Mucosa of descending colon (tissue), 3 donors: ENCODE measurements around the gene ACTMAP. TPM values are rescaled to one million over a fixed set of nuclear protein-coding genes. Genes with fewer than 3 reads are reported as not detected.

ENCODE experiments used
- ATAC-seq: fragments of 200-7000 bp; cut with Tn5 transposase; one replicate; pipeline ENCODE4 v1.9.1; 2020; ENCODE audit warnings: mild to moderate bottlenecking, moderate library complexity
- DNase-seq, 3 donors: peaks; one replicate each; pipeline ENCODE4 v3.0.0-alpha.2; 2020
- H3K36me3 ChIP-seq: fragments of 200-600 bp; one replicate; pipeline ENCODE4 v1.8.0; 2021; ENCODE audit warnings: low read depth, mild to moderate bottlenecking
- H3K4me1 ChIP-seq: fragments of 200-600 bp; one replicate; pipeline ENCODE4 v1.8.0; 2021; ENCODE audit warnings: low read depth, mild to moderate bottlenecking
- H3K4me3 ChIP-seq: fragments of 200-600 bp; one replicate; pipeline ENCODE4 v1.8.0; 2021; ENCODE audit warnings: mild to moderate bottlenecking
- H3K9me3 ChIP-seq: fragments of 200-600 bp; one replicate; pipeline ENCODE4 v1.8.0; 2021; ENCODE audit warnings: mild to moderate bottlenecking
- CTCF ChIP-seq: fragments of 200-600 bp; IDR thresholded peaks from one replicate; pipeline ENCODE4 v1.8.0; 2022; ENCODE audit warnings: antibody characterized with exemption, mild to moderate bottlenecking
- intact Hi-C, 2 donors: fragments of 100-400 bp; cut with DNase I in 1 of 2; cut with micrococcal nuclease in 1 of 2; formaldehyde crosslinking; loops; one replicate each; pipeline versions ENCODE4 v1.11.0 to v1.11.1; 2022; cut with DNase I, micrococcal nuclease
- total RNA-seq, 3 donors: library from RNA; stranded (reverse); fragmentation: NEBNext Ultra II Directional in 2 of 3; extraction: Animal tissue kit (Norgen Biotek cat#: 25700) in 2 of 3; gene quantifications; one replicate each; pipeline versions ENCODE4 v1.2.1 to v1.2.4, GENCODE V29; 2021 to 2023
- donor health status: DM: no; HTN: no; CAD: no; lungs with moderate emphysema.
- donor health status: DM: no; HTN: no; CAD: no.
- donor health status: DM: no; HTN: yes; CAD: no.

ACTMAP gene
- total RNA-seq, 3 donors from 2014 or later = 10.9 to 16.7 (median 13.8) TPM

GRCh38 chr19:40739871-40740703, 10.2 kb downstream of the ACTMAP start:
- intact Hi-C loops = no loop called here
- Histone ChIP-seq H3K4me1 (peaks cover 5% of the 10 kb centered on the region), H3K9me3 (no peaks in the 10 kb centered on the region), H3K36me3 (no peaks in the 10 kb centered on the region), H3K4me3 (no peak overlapping the region)
- TF ChIP-seq CTCF = no peak
- ATAC-seq (no peak), DNase-seq (no peak)

GRCh38 chr19:40739030-40739839, 11.0 kb downstream of the ACTMAP start:
- no peak for TF ChIP-seq CTCF
- H3K4me1 ChIP-seq = peaks cover 5% of the 10 kb centered on the region
- H3K4me3 ChIP-seq = no peak overlapping the region
- H3K36me3 ChIP-seq = no peaks in the 10 kb centered on the region
- intact Hi-C loops = no loop called here
- H3K9me3 ChIP-seq = no peaks in the 10 kb centered on the region
- DNase-seq (no peak), ATAC-seq (no peak)

GRCh38 chr19:40737102-40737644, 13.1 kb downstream of the ACTMAP start:
- intact Hi-C loops = no loop called here
- H3K4me1 ChIP-seq = peaks cover 5% of the 10 kb centered on the region
- no peaks in the 10 kb centered on the region for H3K9me3 ChIP-seq
- TF ChIP-seq CTCF = no peak
- DNase-seq (no peak), ATAC-seq (no peak)
- H3K36me3 ChIP-seq = peaks cover 5% of the 10 kb centered on the region
- H3K4me3 ChIP-seq = no peak overlapping the region

- H3K4me3 ChIP-seq = no peak overlapping the region
- DNase-seq (peak in 1 of 3 donors; percentile 41), ATAC-seq (no peak)
- peaks cover 5% of the 10 kb centered on the region for H3K4me1 ChIP-seq
- no peaks in the 10 kb centered on the region for H3K9me3 ChIP-seq
- H3K36me3 ChIP-seq = peaks cover 5% of the 10 kb centered on the region
- intact Hi-C loops = no loop called here
- TF ChIP-seq CTCF = no peak
Observed at GRCh38 chr19:40736661-40737060, 13.6 kb downstream of the ACTMAP start.

- H3K4me3 ChIP-seq = no peak overlapping the region
- intact Hi-C loops = no loop called here
- H3K4me1 ChIP-seq = peaks cover 5% of the 10 kb centered on the region
- H3K36me3 ChIP-seq = peaks cover 5% of the 10 kb centered on the region
- no peak for TF ChIP-seq CTCF
- peak; percentile 50 for ATAC-seq
- H3K9me3 ChIP-seq = no peaks in the 10 kb centered on the region
- DNase-seq = no peak
Observed at GRCh38 chr19:40735013-40735771, 15.1 kb downstream of the ACTMAP start.
